ENCODE measurements around the gene CMC1. TPM values are rescaled to one million over a fixed set of nuclear protein-coding genes. Genes with fewer than 3 reads are reported as not detected.
"Not testable (repeated sequence)": the region's sequence is repeated elsewhere in the genome, so short reads cannot be mapped to it uniquely, and the experiment has no call there.

CMC1 gene
- total RNA-seq, 4 donors from 2014 or later = 5.0 to 26.5 (median 8.6) TPM

- Histone ChIP-seq H3K36me3 (no peaks in the 10 kb centered on the region), H3K27me3 (no peaks in the 10 kb centered on the region), H3K27ac (no peak overlapping the region), H3K4me1 (peaks cover 0 to 7% (median 0%) of the 10 kb centered on the region in 3 donors), H3K9me3 (no peaks in the 10 kb centered on the region), H3K4me3 (no peak overlapping the region)
- WGBS, 2 donors = 85 to 86% methylated on average over 9 of the region's 9 CpGs
- no peak for TF ChIP-seq POLR2A (IDR thresholded peaks at IDR 0.05)
- no peak for TF ChIP-seq CTCF (IDR thresholded peaks at IDR 0.05)
- no peak for DNase-seq
- intact Hi-C loops (cut with DNase I) = no loop called here
Observed at GRCh38 chr3:28253040-28253715, 11.8 kb downstream of the CMC1 start.

- no peak for TF ChIP-seq POLR2A (IDR thresholded peaks at IDR 0.05)
- no peak for TF ChIP-seq CTCF (IDR thresholded peaks at IDR 0.05)
- peaks cover 0 to 16% (median 0%) of the 10 kb centered on the region in 3 donors for H3K36me3 ChIP-seq
- H3K9me3 ChIP-seq = no peaks in the 10 kb centered on the region
- H3K4me3 ChIP-seq = no peak overlapping the region
- no peaks in the 10 kb centered on the region for H3K4me1 ChIP-seq
- no peaks in the 10 kb centered on the region for H3K27me3 ChIP-seq
- intact Hi-C loops (cut with DNase I) = no loop called here
- DNase-seq = no peak
- H3K27ac ChIP-seq = no peak overlapping the region
Observed at GRCh38 chr3:28262001-28262400, 20.6 kb downstream of the CMC1 start.

GRCh38 chr3:28265641-28266040 is 24.2 kb downstream of the CMC1 start:
- Histone ChIP-seq H3K36me3 (peaks cover 0 to 37% (median 0%) of the 10 kb centered on the region in 3 donors), H3K4me1 (no peaks in the 10 kb centered on the region), H3K27me3 (no peaks in the 10 kb centered on the region), H3K27ac (no peak overlapping the region), H3K9me3 (peaks cover 0 to 5% (median 0%) of the 10 kb centered on the region in 3 donors), H3K4me3 (no peak overlapping the region)
- TF ChIP-seq CTCF (IDR thresholded peaks at IDR 0.05) (no peak), POLR2A (IDR thresholded peaks at IDR 0.05) (no peak)
- DNase-seq = no peak
- intact Hi-C loops (cut with DNase I) = no loop called here

GRCh38 chr3:28267984-28268849 is 26.8 kb downstream of the CMC1 start:
- no peak overlapping the region for H3K27ac ChIP-seq
- H3K27me3 ChIP-seq = no peaks in the 10 kb centered on the region
- H3K36me3 ChIP-seq = peaks cover 0 to 62% (median 0%) of the 10 kb centered on the region in 3 donors
- H3K9me3 ChIP-seq = peaks cover 0 to 19% (median 7%) of the 10 kb centered on the region in 3 donors
- intact Hi-C loops (cut with DNase I) = no loop called here
- no peak for DNase-seq
- H3K4me3 ChIP-seq = no peak overlapping the region
- 53 to 67% methylated on average over 5 of the region's 5 CpGs for WGBS, 2 donors
- TF ChIP-seq POLR2A (IDR thresholded peaks at IDR 0.05) (no peak), CTCF (IDR thresholded peaks at IDR 0.05) (no peak)
- no peaks in the 10 kb centered on the region for H3K4me1 ChIP-seq

GRCh38 chr3:28268989-28269388 is 27.6 kb downstream of the CMC1 start:
- DNase-seq = no peak
- TF ChIP-seq CTCF (IDR thresholded peaks at IDR 0.05) = no peak
- TF ChIP-seq POLR2A (IDR thresholded peaks at IDR 0.05) = no peak
- H3K27ac ChIP-seq = no peak overlapping the region
- H3K9me3 ChIP-seq = peaks cover 0 to 27% (median 7%) of the 10 kb centered on the region in 3 donors
- peaks cover 0 to 62% (median 0%) of the 10 kb centered on the region in 3 donors for H3K36me3 ChIP-seq
- intact Hi-C loops (cut with DNase I) = no loop called here
- H3K4me3 ChIP-seq = no peak overlapping the region
- no peaks in the 10 kb centered on the region for H3K27me3 ChIP-seq
- no peaks in the 10 kb centered on the region for H3K4me1 ChIP-seq
- 69 to 78% methylated on average over 1 of the region's 1 CpG for WGBS, 2 donors

GRCh38 chr3:28269884-28270283 is 28.5 kb downstream of the CMC1 start:
- H3K4me3 ChIP-seq; H3K27me3 ChIP-seq; intact Hi-C loops (cut with DNase I); DNase-seq; H3K4me1 ChIP-seq; H3K27ac ChIP-seq: not testable (repeated sequence)
- peaks cover 0 to 27% (median 7%) of the 10 kb centered on the region in 3 donors for H3K9me3 ChIP-seq
- H3K36me3 ChIP-seq = peaks cover 0 to 62% (median 0%) of the 10 kb centered on the region in 3 donors
- 91 to 98% methylated on average over 2 of the region's 2 CpGs for WGBS, 2 donors

Data from esophagus squamous epithelium (tissue), 5 donors.